H9 (cell line): ENCODE data around the gene TMEM140. TPM values are rescaled to one million over a fixed set of nuclear protein-coding genes. Genes with fewer than 3 reads are reported as not detected.
A peak's percentile ranks its signal among the peaks of the same experiment; 100 is the strongest.

Experiments
- DNase-seq: peaks from one replicate; pipeline ENCODE4 v3.0.0-alpha.2; 2017
- H2AFZ ChIP-seq: one replicate; pipeline ENCODE4 v1.6.1; 2013; ENCODE audit warnings: mild to moderate bottlenecking, low read length, control low read depth, moderate library complexity
- H2AK5ac ChIP-seq: 2 replicates; pipeline ENCODE4 v1.6.1; 2013; ENCODE audit warnings: low read length, control low read depth, mixed read lengths; ENCODE audit not compliant: insufficient read length
- H2BK120ac ChIP-seq: one replicate; pipeline ENCODE4 v1.6.1; 2013; ENCODE audit warnings: low read depth, mild to moderate bottlenecking, low read length, control low read depth, inconsistent platforms; ENCODE audit not compliant: poor library complexity, severe bottlenecking
- H2BK12ac ChIP-seq: 2 replicates; pipeline ENCODE4 v1.6.1; 2013; ENCODE audit warnings: low read length, control low read depth, mixed read lengths, low read depth; ENCODE audit not compliant: insufficient read length
- H2BK15ac ChIP-seq: 2 replicates; pipeline ENCODE4 v1.6.1; 2013; ENCODE audit warnings: low read depth, low read length, control low read depth
- H2BK20ac ChIP-seq: one replicate; pipeline ENCODE4 v1.6.1; 2013; ENCODE audit warnings: low read depth, mild to moderate bottlenecking, low read length, control low read depth, inconsistent platforms; ENCODE audit not compliant: poor library complexity, severe bottlenecking
- H2BK5ac ChIP-seq: 2 replicates; pipeline ENCODE4 v1.6.1; 2013; ENCODE audit warnings: low read length, control low read depth, mixed read lengths; ENCODE audit not compliant: insufficient read length
- H3K14ac ChIP-seq: 2 replicates; pipeline ENCODE4 v1.6.1; 2013; ENCODE audit warnings: low read length, control low read depth; ENCODE audit not compliant: insufficient read depth
- H3K18ac ChIP-seq: 2 replicates; pipeline ENCODE4 v1.6.1; 2013; ENCODE audit warnings: low read depth, mild to moderate bottlenecking, mixed read lengths, low read length, control low read depth; ENCODE audit not compliant: insufficient read length
- H3K23ac ChIP-seq: 2 replicates; pipeline ENCODE4 v1.6.1; 2013; ENCODE audit warnings: low read length, control low read depth, mixed read lengths, low read depth; ENCODE audit not compliant: insufficient read length
- H3K23me2 ChIP-seq: 2 replicates; pipeline ENCODE4 v1.6.1; 2013; ENCODE audit warnings: low read depth, mild to moderate bottlenecking, mixed read lengths, low read length, control low read depth; ENCODE audit not compliant: insufficient read length, poor library complexity, severe bottlenecking
- H3K27ac ChIP-seq: 2 replicates; pipeline ENCODE4 v1.5.1; 2013; ENCODE audit warnings: low read length, control low read depth, mixed read lengths, low read depth; ENCODE audit not compliant: insufficient read length
- H3K27me3 ChIP-seq: 2 replicates; pipeline ENCODE4 v1.6.1; 2013; ENCODE audit warnings: low read length, control low read depth, inconsistent platforms; ENCODE audit not compliant: insufficient read depth
- H3K4ac ChIP-seq: 2 replicates; pipeline ENCODE4 v1.6.1; 2013; ENCODE audit warnings: low read depth, mild to moderate bottlenecking, control low read depth, inconsistent platforms, low read length, moderate library complexity
- H3K4me1 ChIP-seq: 2 replicates; pipeline ENCODE4 v1.6.1; 2013; ENCODE audit warnings: low read length, control low read depth, inconsistent platforms; ENCODE audit not compliant: insufficient read depth
- H3K4me2 ChIP-seq: 2 replicates; pipeline ENCODE4 v1.6.1; 2013; ENCODE audit warnings: low read length, control low read depth, mixed read lengths; ENCODE audit not compliant: insufficient read length, insufficient read depth
- H3K56ac ChIP-seq: 2 replicates; pipeline ENCODE4 v1.6.1; 2013; ENCODE audit warnings: low read depth, mild to moderate bottlenecking, mixed read lengths, low read length, control low read depth; ENCODE audit not compliant: insufficient read length
- H3K79me1 ChIP-seq: 2 replicates; pipeline ENCODE4 v1.6.1; 2013; ENCODE audit warnings: low read depth, mild to moderate bottlenecking, moderate library complexity, low read length, control low read depth, inconsistent platforms; ENCODE audit not compliant: insufficient read depth, poor library complexity, severe bottlenecking
- H3K79me2 ChIP-seq: 2 replicates; pipeline ENCODE4 v1.6.1; 2013; ENCODE audit warnings: low read length, control low read depth, inconsistent platforms; ENCODE audit not compliant: insufficient read depth
- H3K9ac ChIP-seq: 2 replicates; pipeline ENCODE4 v1.6.1; 2013; ENCODE audit warnings: low read length, control low read depth, mixed read lengths; ENCODE audit not compliant: insufficient read length; ENCODE audit errors: extremely low read depth
- H3K9me3 ChIP-seq: one replicate; pipeline ENCODE4 v1.6.1; 2013; ENCODE audit warnings: low read depth, low read length, inconsistent platforms; ENCODE audit not compliant: control insufficient read depth
- H3T11ph ChIP-seq: one replicate; pipeline ENCODE4 v1.6.1; 2013; ENCODE audit warnings: mild to moderate bottlenecking, low read length, control low read depth, inconsistent platforms
- H4K20me1 ChIP-seq: one replicate; pipeline ENCODE4 v1.6.1; 2013; ENCODE audit not compliant: control insufficient read depth, insufficient read length, insufficient read depth
- H4K5ac ChIP-seq: 2 replicates; pipeline ENCODE4 v1.6.1; 2013; ENCODE audit warnings: low read depth, mild to moderate bottlenecking, mixed read lengths, low read length, control low read depth; ENCODE audit not compliant: insufficient read length
- H4K8ac ChIP-seq: replicated peaks from 2 replicates; pipeline ENCODE4 v1.6.1; 2013; ENCODE audit warnings: low read length, control low read depth, mixed read lengths, low read depth; ENCODE audit not compliant: insufficient read length
- H4K91ac ChIP-seq: 2 replicates; pipeline ENCODE4 v1.6.1; 2013; ENCODE audit warnings: low read depth, mild to moderate bottlenecking, moderate library complexity, mixed read lengths, low read length, control low read depth; ENCODE audit not compliant: insufficient read length
- H3K27ac Mint-ChIP-seq, 3 experiments: 2 replicates in 2 of 3; 3 replicates in 1 of 3; pipeline ENCODE4 v1.8.0; 2020 to 2021; ENCODE audit warnings: mixed read lengths in 3 of 3, mild to moderate bottlenecking in 1 of 3, moderate library complexity in 1 of 3
- H3K27me3 Mint-ChIP-seq: 2 replicates; pipeline ENCODE4 v1.8.0; 2021; ENCODE audit warnings: low read depth, mild to moderate bottlenecking, moderate library complexity, mixed read lengths
- H3K36me3 Mint-ChIP-seq, 3 experiments: 2 replicates in 2 of 3; 3 replicates in 1 of 3; pipeline ENCODE4 v1.8.0; 2020 to 2021; ENCODE audit warnings: low read depth in 3 of 3, mixed read lengths in 3 of 3; ENCODE audit not compliant: insufficient read depth in 1 of 3
- H3K4me1 Mint-ChIP-seq, 2 experiments: 2 replicates each; pipeline ENCODE4 v1.8.0; 2020; ENCODE audit warnings: mixed read lengths in 2 of 2
- H3K4me3 Mint-ChIP-seq, 2 experiments: 2 replicates in 1 of 2; 3 replicates in 1 of 2; pipeline ENCODE4 v1.8.0; 2020 to 2021; ENCODE audit warnings: mild to moderate bottlenecking in 2 of 2, mixed read lengths in 2 of 2, moderate library complexity in 1 of 2
- H3K9me3 Mint-ChIP-seq, 2 experiments: 2 replicates in 1 of 2; 3 replicates in 1 of 2; pipeline ENCODE4 v1.8.0; 2020; ENCODE audit warnings: mild to moderate bottlenecking in 2 of 2, mixed read lengths in 2 of 2, moderate library complexity in 1 of 2
- WGBS: extraction: QIAGEN DNeasy Blood & Tissue Kit; methylation state at CpG from one replicate; pipeline ENCODE4 v1.1.7; 2013; ENCODE audit warnings: missing lambda C conversion rate, low lambda C conversion rate, mixed read lengths; ENCODE audit not compliant: insufficient read length; ENCODE audit errors: extremely low coverage; 5-methylcytosine and 5-hydroxymethylcytosine counted together
- total RNA-seq: library from RNA; stranded (reverse); gene quantifications from 2 replicates; pipeline ENCODE4 v1.2.1, GENCODE V29; 2021
- TF ChIP-seq, protein P1 (sequence below): fragments of 200-600 bp; sonication (generic); conservative IDR thresholded peaks from 3 replicates; pipeline ENCODE4 v1.8.0; 2021; ENCODE audit warnings: antibody characterized with exemption, mild to moderate bottlenecking

Gene TMEM140
- total RNA-seq, 1 experiment from 2014 or later: not detected

DNA sequence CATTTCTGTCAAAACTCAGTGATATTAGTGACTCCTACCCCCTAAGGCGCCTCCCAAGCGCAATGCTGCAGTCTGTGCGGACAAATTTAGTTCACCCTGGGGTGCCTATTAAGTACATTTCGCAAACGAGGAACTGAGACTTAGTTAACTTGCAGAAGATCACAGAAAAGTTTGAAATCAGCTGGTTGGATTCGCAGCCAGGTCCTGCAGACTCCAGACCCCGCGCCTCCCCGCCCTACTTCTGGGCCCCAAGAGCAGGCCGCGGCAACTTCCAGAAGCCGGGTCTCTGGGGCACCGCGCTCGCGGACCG is 22.0 kb downstream of the TMEM140 start:
- H2AFZ ChIP-seq: no peak overlapping the region
- H3T11ph ChIP-seq: no peak overlapping the region
- TF ChIP-seq, protein P1, sequence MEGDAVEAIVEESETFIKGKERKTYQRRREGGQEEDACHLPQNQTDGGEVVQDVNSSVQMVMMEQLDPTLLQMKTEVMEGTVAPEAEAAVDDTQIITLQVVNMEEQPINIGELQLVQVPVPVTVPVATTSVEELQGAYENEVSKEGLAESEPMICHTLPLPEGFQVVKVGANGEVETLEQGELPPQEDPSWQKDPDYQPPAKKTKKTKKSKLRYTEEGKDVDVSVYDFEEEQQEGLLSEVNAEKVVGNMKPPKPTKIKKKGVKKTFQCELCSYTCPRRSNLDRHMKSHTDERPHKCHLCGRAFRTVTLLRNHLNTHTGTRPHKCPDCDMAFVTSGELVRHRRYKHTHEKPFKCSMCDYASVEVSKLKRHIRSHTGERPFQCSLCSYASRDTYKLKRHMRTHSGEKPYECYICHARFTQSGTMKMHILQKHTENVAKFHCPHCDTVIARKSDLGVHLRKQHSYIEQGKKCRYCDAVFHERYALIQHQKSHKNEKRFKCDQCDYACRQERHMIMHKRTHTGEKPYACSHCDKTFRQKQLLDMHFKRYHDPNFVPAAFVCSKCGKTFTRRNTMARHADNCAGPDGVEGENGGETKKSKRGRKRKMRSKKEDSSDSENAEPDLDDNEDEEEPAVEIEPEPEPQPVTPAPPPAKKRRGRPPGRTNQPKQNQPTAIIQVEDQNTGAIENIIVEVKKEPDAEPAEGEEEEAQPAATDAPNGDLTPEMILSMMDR: no peak
- no peaks in the 10 kb centered on the region for H3K9me3 Mint-ChIP-seq
- peak overlapping the region; percentile 69 for H3K4me2 ChIP-seq
- H4K5ac ChIP-seq: no peak overlapping the region
- no peak overlapping the region for H3K56ac ChIP-seq
- peak overlapping the region; percentile 82 to 84 for H3K4me3 Mint-ChIP-seq
- H2BK12ac ChIP-seq: no peak overlapping the region
- peaks cover 8% of the 10 kb centered on the region for H3K23me2 ChIP-seq
- WGBS: no CpG with 5 or more reads among the region's 17 CpGs
- H3K4ac ChIP-seq: no peak overlapping the region
- peak overlapping the region; percentile 91 for H3K14ac ChIP-seq
- no peak overlapping the region for H3K23ac ChIP-seq
- H3K9ac ChIP-seq: peak overlapping the region; percentile 70
- no peak overlapping the region for H4K8ac ChIP-seq
- no peaks in the 10 kb centered on the region for H4K20me1 ChIP-seq
- no peaks in the 10 kb centered on the region for H3K27me3 Mint-ChIP-seq
- no peaks in the 10 kb centered on the region for H3K27me3 ChIP-seq
- no peak overlapping the region for H2BK5ac ChIP-seq
- H3K36me3 Mint-ChIP-seq: peaks cover 39 to 43% (median 42%) of the 10 kb centered on the region in 3 experiments; a peak in 6 of 7 replicates
- 0 out of 2 replicates have a peak, but pooled peaks cover 2% of the 10 kb centered on the region for H3K4me1 ChIP-seq
- peaks cover 30 to 31% of the 10 kb centered on the region in 2 experiments for H3K4me1 Mint-ChIP-seq
- H3K9me3 ChIP-seq: no peaks in the 10 kb centered on the region
- H4K91ac ChIP-seq: no peak overlapping the region
- no peak overlapping the region for H2BK120ac ChIP-seq
- H3K79me1 ChIP-seq: no peaks in the 10 kb centered on the region
- DNase-seq: no peak
- peak overlapping the region; percentile 90 to 94 (median 91) for H3K27ac Mint-ChIP-seq
- H2BK20ac ChIP-seq: no peak overlapping the region
- H3K27ac ChIP-seq: no peak overlapping the region
- H2BK15ac ChIP-seq: no peak overlapping the region
- H3K79me2 ChIP-seq: no peaks in the 10 kb centered on the region; the same call in 1 of the 2 replicates
- peak overlapping the region; percentile 80 for H3K18ac ChIP-seq
- no peak overlapping the region for H2AK5ac ChIP-seq
